Hepatocyte (in vitro differentiated cells): ENCODE data around the gene C1orf94. TPM values are rescaled to one million over a fixed set of nuclear protein-coding genes. Genes with fewer than 3 reads are reported as not detected.
"Not testable (repeated sequence)": the region's sequence is repeated elsewhere in the genome, so short reads cannot be mapped to it uniquely, and the experiment has no call there.

Experiments used
- DNase-seq: peaks from one replicate; pipeline ENCODE4 v3.0.0-alpha.2; 2016; ENCODE audit warnings: low spot score
- H2AFZ ChIP-seq: fragments of 200-600 bp; sonication (generic); 2 replicates; pipeline ENCODE4 v1.6.0; 2016; ENCODE audit warnings: antibody characterized with exemption, mild to moderate bottlenecking
- H3K27ac ChIP-seq: fragments of 200-600 bp; sonication (generic); 2 replicates; pipeline ENCODE4 v1.5.1; 2016; ENCODE audit warnings: mild to moderate bottlenecking
- H3K27me3 ChIP-seq: fragments of 200-600 bp; sonication (generic); 2 replicates; pipeline ENCODE4 v1.6.1; 2016
- H3K36me3 ChIP-seq: fragments of 200-600 bp; sonication (generic); replicated peaks from 2 replicates; pipeline ENCODE4 v1.5.1; 2016; ENCODE audit warnings: low read depth; ENCODE audit not compliant: insufficient read depth
- H3K4me1 ChIP-seq: fragments of 200-600 bp; sonication (generic); 2 replicates; pipeline ENCODE4 v1.5.1; 2016; ENCODE audit warnings: mild to moderate bottlenecking, moderate library complexity; ENCODE audit not compliant: insufficient read depth
- H3K4me2 ChIP-seq: fragments of 200-600 bp; sonication (generic); 2 replicates; pipeline ENCODE4 v1.6.0; 2016
- H3K4me3 ChIP-seq: fragments of 200-600 bp; sonication (generic); 2 replicates; pipeline ENCODE4 v1.5.1; 2016; ENCODE audit warnings: mild to moderate bottlenecking
- H3K79me2 ChIP-seq: fragments of 200-600 bp; sonication (generic); 2 replicates; pipeline ENCODE4 v1.6.0; 2017; ENCODE audit warnings: mild to moderate bottlenecking
- H3K9me2 ChIP-seq: fragments of 200-600 bp; sonication (generic); replicated peaks from 2 replicates; pipeline ENCODE4 v1.6.0; 2017; ENCODE audit warnings: mild to moderate bottlenecking; ENCODE audit not compliant: insufficient read depth
- H3K9me3 ChIP-seq: fragments of 200-600 bp; sonication (generic); 2 replicates; pipeline ENCODE4 v1.5.1; 2016; ENCODE audit warnings: low read depth, mild to moderate bottlenecking
- H4K20me1 ChIP-seq: fragments of 200-600 bp; sonication (generic); 2 replicates; pipeline ENCODE4 v1.6.0; 2016; ENCODE audit warnings: mild to moderate bottlenecking; ENCODE audit not compliant: insufficient read depth, poor library complexity, severe bottlenecking
- CTCF ChIP-seq: fragments of 200-600 bp; sonication (generic); IDR thresholded peaks from 2 replicates; pipeline ENCODE4 v1.5.1; 2016; ENCODE audit warnings: antibody characterized with exemption, mild to moderate bottlenecking; ENCODE audit not compliant: poor library complexity
- EZH2 ChIP-seq: fragments of 200-600 bp; sonication (generic); IDR thresholded peaks from 2 replicates; pipeline ENCODE4 v1.6.1; 2016; ENCODE audit warnings: antibody characterized with exemption, mild to moderate bottlenecking, borderline replicate concordance
- EZH2phosphoT487 ChIP-seq: fragments of 200-600 bp; sonication (generic); IDR thresholded peaks from one replicate; pipeline ENCODE4 v1.6.1; 2018; ENCODE audit warnings: antibody characterized with exemption, mild to moderate bottlenecking, low read depth, moderate library complexity; ENCODE audit not compliant: unreplicated experiment, severe bottlenecking
- WGBS: methylation state at CpG from one replicate; pipeline ENCODE4 v1.1.6; 2016; ENCODE audit warnings: low lambda C conversion rate; ENCODE audit errors: missing lambda C conversion rate; 5-methylcytosine and 5-hydroxymethylcytosine counted together
- polyA plus RNA-seq: library from polyadenylated mRNA; unstranded; fragments of >200 nt; fragmentation: Nextera tagmentation; extraction: Ambion mirVana; gene quantifications from 2 replicates; pipeline ENCODE4 v1.2.1, GENCODE V29; 2016
- total RNA-seq: library from RNA; depleted of rRNA; stranded (reverse); fragments of >200 nt; gene quantifications from 2 replicates; pipeline ENCODE4 v1.2.3, GENCODE V29; 2014

Gene C1orf94
- total and polyA plus RNA-seq, 2 experiments from 2014 or later, result not detected

DNA sequence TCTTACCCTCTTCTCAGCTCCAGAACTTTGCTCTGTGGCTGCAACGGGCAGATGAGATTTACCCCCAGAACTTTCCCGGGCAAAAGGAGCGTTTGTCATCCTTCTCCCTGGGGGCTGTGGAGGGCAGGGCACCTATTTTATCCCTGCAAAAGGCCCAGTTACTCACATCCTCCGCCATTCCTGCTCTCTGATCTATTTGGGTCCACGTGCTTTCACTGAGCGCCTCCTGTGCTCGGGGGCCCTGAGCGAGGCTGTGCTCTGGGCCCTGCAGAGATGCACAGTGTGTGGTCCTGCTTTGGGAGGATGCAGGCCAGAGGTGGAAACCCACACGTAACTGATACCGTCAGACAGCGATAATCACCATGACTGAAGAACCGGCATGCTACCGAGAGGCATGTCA, 9.3 kb upstream of the C1orf94 start:
- Histone ChIP-seq H3K27me3 (peaks cover 97% of the 10 kb centered on the region), H3K79me2 (no peaks in the 10 kb centered on the region), H3K4me3 (no peak overlapping the region), H3K36me3 (no peaks in the 10 kb centered on the region), H3K9me3 (no peaks in the 10 kb centered on the region), H3K4me1 (peaks cover 20% of the 10 kb centered on the region), H2AFZ (no peak overlapping the region), H3K27ac (no peak overlapping the region), H3K9me2 (no peaks in the 10 kb centered on the region), H3K4me2 (no peak overlapping the region), H4K20me1 (no peaks in the 10 kb centered on the region)
- DNase-seq, result no peak
- TF ChIP-seq CTCF (no peak), EZH2phosphoT487 (no peak), EZH2 (peak; percentile 50)
- 30% methylated on average over 12 of the region's 13 CpGs for WGBS

DNA sequence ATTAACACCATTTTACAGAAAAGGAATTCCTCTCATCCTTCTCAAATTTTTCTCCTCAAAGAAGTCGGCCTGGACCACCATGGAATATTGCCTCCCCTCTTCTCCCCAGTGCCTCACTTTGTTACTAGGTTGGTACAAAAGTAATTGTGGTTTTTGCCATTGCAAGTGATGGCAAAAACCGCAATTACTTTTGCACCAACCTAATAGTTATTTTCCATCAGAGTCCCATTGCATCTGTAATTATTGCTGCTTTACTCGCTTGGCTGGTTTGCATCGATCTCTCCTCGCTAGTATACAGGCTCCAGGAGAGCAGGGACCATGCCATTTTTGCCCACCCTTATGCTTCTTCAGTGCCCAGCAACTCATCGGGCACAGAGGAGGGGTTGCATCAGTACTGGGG, 963 bp upstream of the C1orf94 start:
- no peaks in the 10 kb centered on the region for H3K36me3 ChIP-seq
- DNase-seq, result no peak
- H3K4me1 ChIP-seq, result peaks cover 4% of the 10 kb centered on the region
- no peaks in the 10 kb centered on the region for H4K20me1 ChIP-seq
- no peak overlapping the region for H3K4me2 ChIP-seq
- H3K9me3 ChIP-seq, result no peaks in the 10 kb centered on the region
- no peak overlapping the region for H2AFZ ChIP-seq
- H3K79me2 ChIP-seq, result no peaks in the 10 kb centered on the region
- H3K4me3 ChIP-seq, result no peak overlapping the region
- peaks cover 95% of the 10 kb centered on the region for H3K27me3 ChIP-seq
- TF ChIP-seq EZH2 (no peak), CTCF (no peak), EZH2phosphoT487 (no peak)
- no peaks in the 10 kb centered on the region for H3K9me2 ChIP-seq
- no peak overlapping the region for H3K27ac ChIP-seq
- 92% methylated on average over 6 of the region's 6 CpGs for WGBS

GRCh38 chr1:34178072-34178471, 1.4 kb downstream of the C1orf94 start:
- Histone ChIP-seq H3K9me2 (no peaks in the 10 kb centered on the region), H3K4me1 (peaks cover 4% of the 10 kb centered on the region), H3K36me3 (no peaks in the 10 kb centered on the region), H3K79me2 (no peaks in the 10 kb centered on the region), H2AFZ (no peak overlapping the region), H4K20me1 (no peaks in the 10 kb centered on the region), H3K4me2 (no peak overlapping the region), H3K27ac (no peak overlapping the region), H3K9me3 (no peaks in the 10 kb centered on the region), H3K4me3 (no peak overlapping the region), H3K27me3 (peaks cover 76% of the 10 kb centered on the region)
- no peak for TF ChIP-seq CTCF
- no peak for TF ChIP-seq EZH2phosphoT487
- no peak for TF ChIP-seq EZH2
- WGBS, result 71% methylated on average over 2 of the region's 2 CpGs
- DNase-seq, result no peak

DNA sequence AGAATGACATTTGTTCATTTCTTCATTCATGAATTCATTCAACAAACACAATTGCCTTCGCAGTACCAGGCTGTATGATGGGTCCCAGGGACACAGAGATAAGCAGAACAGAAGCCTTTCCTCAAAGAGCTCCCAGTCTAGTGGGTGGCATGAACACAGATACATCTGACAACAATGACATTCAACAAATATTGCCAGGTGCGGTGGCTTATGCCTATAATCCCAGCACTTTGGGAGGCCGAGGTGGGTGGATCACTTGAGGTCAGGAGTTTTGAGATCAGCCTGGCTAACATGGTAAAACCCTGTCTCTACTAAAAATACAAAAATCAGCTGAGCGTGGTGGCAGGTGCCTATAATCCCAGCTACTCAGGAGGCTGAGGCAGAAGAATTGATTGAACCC, 6.7 kb downstream of the C1orf94 start:
- not testable (repeated sequence) for H3K4me2 ChIP-seq, H3K4me1 ChIP-seq, H3K9me3 ChIP-seq, DNase-seq, H2AFZ ChIP-seq, H3K79me2 ChIP-seq, H3K36me3 ChIP-seq, H3K9me2 ChIP-seq, H3K27ac ChIP-seq, H4K20me1 ChIP-seq, H3K4me3 ChIP-seq
- peaks cover 29% of the 10 kb centered on the region for H3K27me3 ChIP-seq
- WGBS, result 82% methylated on average over 4 of the region's 4 CpGs
